H7 (cell line): ENCODE results near the gene ACP1. TPM values are rescaled to one million over a fixed set of nuclear protein-coding genes. Genes with fewer than 3 reads are reported as not detected.

Experiments used
- DNase-seq: peaks from one replicate; pipeline ENCODE4 v3.0.0; 2012
- H3K27me3 ChIP-seq: 2 replicates; pipeline ENCODE4 v1.6.0; 2011; ENCODE audit warnings: mild to moderate bottlenecking, low read length; ENCODE audit not compliant: control insufficient read depth, insufficient read depth
- H3K36me3 ChIP-seq: replicated peaks from 2 replicates; pipeline ENCODE4 v1.5.1; 2011; ENCODE audit warnings: low read length; ENCODE audit not compliant: control insufficient read depth, insufficient read depth
- H3K4me3 ChIP-seq: 2 replicates; pipeline ENCODE4 v1.5.1; 2011; ENCODE audit warnings: low read depth, mild to moderate bottlenecking, control low read depth, low read length, moderate library complexity; ENCODE audit not compliant: insufficient read depth
- total RNA-seq: library from RNA; depleted of rRNA; stranded (reverse); fragments of >200 nt; shearing (Covaris generic); gene quantifications from 2 replicates; pipeline ENCODE4 v1.2.3, GENCODE V29; 2014; rRNA removed

The ACP1 gene
- total RNA-seq = 138 and 179 TPM in 2 replicates

DNA sequence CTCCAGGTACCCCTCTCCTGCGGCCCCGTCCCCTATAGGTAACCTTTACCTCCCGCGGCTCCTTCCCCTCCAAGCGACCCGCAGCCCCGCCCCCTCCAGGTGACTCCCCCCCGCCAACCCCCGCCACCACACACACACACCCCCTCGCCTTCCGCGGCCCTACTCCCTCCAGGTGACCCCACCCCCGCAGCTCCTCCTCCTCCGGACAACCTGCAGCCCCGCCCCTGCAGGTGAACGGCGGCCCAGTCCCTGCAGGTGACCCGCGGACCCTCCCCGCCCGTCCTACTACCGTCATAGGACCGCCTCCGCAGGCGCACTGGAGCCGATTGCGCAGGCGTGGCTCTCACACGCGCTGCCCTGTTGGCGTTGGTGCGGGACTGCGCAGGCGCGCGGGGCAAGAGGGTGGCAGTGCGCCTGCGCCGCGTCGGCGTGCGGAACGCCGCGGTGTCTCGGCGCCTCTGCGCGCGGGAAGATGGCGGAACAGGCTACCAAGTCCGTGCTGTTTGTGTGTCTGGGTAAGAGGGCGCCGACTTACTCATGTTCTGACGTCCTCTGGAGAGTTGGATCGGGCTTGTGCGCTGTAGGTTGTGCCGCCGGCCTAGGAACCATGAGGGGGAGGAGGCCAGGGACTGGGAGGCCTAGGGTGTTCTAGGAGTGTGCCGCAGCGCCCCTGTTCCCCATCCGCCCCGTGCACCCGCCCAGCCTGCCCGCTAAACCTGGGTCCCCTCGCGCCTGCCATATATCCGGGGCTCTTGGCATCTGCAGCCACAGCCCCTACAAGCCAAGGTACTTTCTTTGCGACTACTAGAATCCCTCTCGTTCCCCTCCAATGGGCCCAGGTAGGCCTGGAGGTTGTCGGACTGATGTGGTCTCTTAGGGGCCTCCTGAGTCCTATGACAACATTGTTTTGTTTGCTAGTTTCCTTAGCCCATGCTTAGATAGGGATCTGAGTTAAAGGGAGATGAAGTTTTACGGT, at the start of gene ACP1:
TSS of gene ACP1 (plus strand) at position 455 of the 976 bp plus-strand sequence. CDS start at position 473, 18 bp downstream.
- H3K4me3 ChIP-seq = peak within 1 kb of the TSS; percentile 88
- peak; percentile 98 for DNase-seq
- peaks cover 9% of the 10 kb centered on the region for H3K27me3 ChIP-seq
- no peaks in the 10 kb centered on the region for H3K36me3 ChIP-seq

DNA sequence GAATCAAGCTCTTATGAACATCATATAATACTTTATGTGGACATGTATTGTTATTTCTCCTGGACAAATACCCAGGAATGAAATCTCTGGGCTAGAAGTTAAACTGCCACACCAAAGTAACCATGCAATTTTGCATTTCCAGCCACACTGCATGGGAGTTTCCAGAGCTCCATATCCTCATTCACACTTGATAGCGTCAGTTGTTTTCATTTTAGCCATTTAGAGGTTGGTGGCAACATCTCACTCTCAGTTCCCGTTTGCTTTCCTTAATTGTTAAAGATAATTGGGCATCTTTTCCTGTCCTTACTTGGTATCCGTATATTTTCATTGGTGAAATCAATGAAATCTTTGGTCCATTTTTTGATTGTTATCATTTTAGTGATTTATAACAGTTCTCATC, 48.7 kb upstream of the ACP1 start:
- H3K4me3 ChIP-seq = no peak overlapping the region
- H3K36me3 ChIP-seq = no peaks in the 10 kb centered on the region
- no peak for DNase-seq
- H3K27me3 ChIP-seq = no peaks in the 10 kb centered on the region

GRCh38 chr2:223451-223850, 41.3 kb upstream of the ACP1 start:
- Histone ChIP-seq H3K4me3 (no peak overlapping the region), H3K27me3 (no peaks in the 10 kb centered on the region), H3K36me3 (no peaks in the 10 kb centered on the region; the same call in 1 of the 2 replicates)
- no peak for DNase-seq

GRCh38 chr2:223971-224760, 40.6 kb upstream of the ACP1 start:
- Histone ChIP-seq H3K36me3 (no peaks in the 10 kb centered on the region; the same call in 1 of the 2 replicates), H3K27me3 (no peaks in the 10 kb centered on the region), H3K4me3 (no peak overlapping the region)
- no peak for DNase-seq

- DNase-seq = no peak
- no peaks in the 10 kb centered on the region for H3K27me3 ChIP-seq
- no peak overlapping the region for H3K4me3 ChIP-seq
- H3K36me3 ChIP-seq = no peaks in the 10 kb centered on the region; the same call in 1 of the 2 replicates
Measured at GRCh38 chr2:228115-228514, 36.6 kb upstream of the ACP1 start.

GRCh38 chr2:228518-229278, 36.0 kb upstream of the ACP1 start:
- H3K4me3 ChIP-seq = no peak overlapping the region
- H3K36me3 ChIP-seq = no peaks in the 10 kb centered on the region; the same call in 1 of the 2 replicates
- H3K27me3 ChIP-seq = no peaks in the 10 kb centered on the region
- no peak for DNase-seq

DNA sequence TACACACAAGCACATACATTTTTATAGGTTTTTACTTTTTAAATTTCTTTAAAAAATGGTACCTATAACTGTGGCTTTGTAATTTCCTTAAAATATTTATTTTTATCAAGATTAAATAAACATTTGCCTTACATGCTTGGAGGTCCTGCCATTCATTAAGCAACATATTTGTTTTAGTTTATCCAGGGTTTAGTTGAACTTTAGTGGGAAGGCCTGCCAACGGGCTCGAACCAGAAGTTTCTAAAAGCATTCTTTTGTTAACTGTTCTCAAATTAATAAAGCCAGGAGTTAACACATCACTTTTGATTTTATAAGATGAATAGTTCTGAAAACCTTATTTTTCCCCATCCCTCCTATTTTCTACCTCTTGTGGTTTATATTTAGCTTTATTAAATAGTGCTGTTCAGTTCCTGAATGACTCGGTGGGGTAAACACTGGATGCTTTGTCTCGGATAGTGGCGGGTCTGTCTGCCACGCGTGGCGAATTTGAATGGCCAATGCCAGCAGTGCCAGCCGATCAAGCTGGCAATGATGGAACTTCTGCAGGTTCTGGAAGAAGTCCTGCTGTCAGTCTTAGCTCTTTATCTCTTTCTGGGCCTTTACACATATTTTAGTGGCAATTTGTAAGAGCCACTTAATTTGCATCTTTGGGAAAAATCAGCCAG, 33.1 kb upstream of the ACP1 start:
- Histone ChIP-seq H3K4me3 (no peak overlapping the region), H3K27me3 (no peaks in the 10 kb centered on the region)
- DNase-seq = no peak

DNA sequence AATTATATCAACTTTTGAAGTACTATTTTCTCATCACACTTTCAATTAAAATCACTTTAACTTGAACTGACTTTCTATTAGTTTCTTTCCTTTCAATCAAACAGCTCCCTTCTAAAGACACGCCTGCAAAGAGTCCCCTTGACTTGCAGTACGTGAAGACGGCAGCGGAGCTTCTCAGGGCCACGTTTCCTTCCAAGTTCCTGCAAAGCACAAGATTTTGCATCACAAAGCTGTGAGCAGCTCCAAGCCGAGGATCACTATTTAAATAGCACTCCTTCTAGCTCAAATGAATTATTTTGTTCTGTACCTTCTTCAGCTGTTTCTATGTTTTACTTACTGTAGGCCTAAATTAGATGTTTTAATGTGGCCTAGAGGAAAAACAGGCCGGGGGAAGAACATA, 31.7 kb upstream of the ACP1 start:
- no peaks in the 10 kb centered on the region for H3K27me3 ChIP-seq
- no peak overlapping the region for H3K4me3 ChIP-seq
- peak; percentile 82 for DNase-seq
- H3K36me3 ChIP-seq = no peaks in the 10 kb centered on the region; the same call in 1 of the 2 replicates

More for the DNA sequence above, 33.1 kb upstream of the ACP1 start:
- no peaks in the 10 kb centered on the region; the same call in 1 of the 2 replicates for H3K36me3 ChIP-seq

- Histone ChIP-seq H3K27me3 (no peaks in the 10 kb centered on the region), H3K4me3 (no peak overlapping the region), H3K36me3 (no peaks in the 10 kb centered on the region; the same call in 1 of the 2 replicates)
- no peak for DNase-seq
Measured at GRCh38 chr2:234421-234820, 30.3 kb upstream of the ACP1 start.

GRCh38 chr2:236993-237539, 27.7 kb upstream of the ACP1 start:
- no peaks in the 10 kb centered on the region for H3K27me3 ChIP-seq

GRCh38 chr2:237878-238277, 26.9 kb upstream of the ACP1 start:
- Histone ChIP-seq H3K4me3 (no peak overlapping the region), H3K27me3 (no peaks in the 10 kb centered on the region), H3K36me3 (no peaks in the 10 kb centered on the region)
- no peak for DNase-seq

More at GRCh38 chr2:236993-237539, 27.7 kb upstream of the ACP1 start:
- Histone ChIP-seq H3K4me3 (no peak overlapping the region), H3K36me3 (no peaks in the 10 kb centered on the region)
- DNase-seq = no peak

DNA sequence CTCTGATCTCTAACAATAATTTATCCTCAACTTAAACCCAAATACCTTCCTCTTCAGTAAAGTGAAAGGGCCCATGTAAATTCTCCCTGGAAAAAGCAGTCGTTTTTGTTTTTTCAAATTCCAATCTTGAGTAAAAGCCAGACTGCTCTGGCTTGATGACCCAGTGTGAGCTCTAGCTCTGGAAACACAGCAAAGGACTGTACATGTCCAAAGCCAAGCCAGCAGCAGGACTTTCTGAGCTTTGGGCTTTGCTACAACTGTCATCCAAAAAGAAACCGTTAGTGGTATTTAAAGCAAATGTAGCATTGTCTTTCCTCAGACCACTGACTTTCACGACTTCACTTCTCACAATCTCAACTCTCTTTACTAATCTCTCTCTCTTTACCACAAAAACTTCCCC, 26.3 kb upstream of the ACP1 start:
- DNase-seq = no peak
- H3K36me3 ChIP-seq = no peaks in the 10 kb centered on the region
- no peaks in the 10 kb centered on the region for H3K27me3 ChIP-seq
- no peak overlapping the region for H3K4me3 ChIP-seq

GRCh38 chr2:238869-239268, 25.9 kb upstream of the ACP1 start:
- no peak for DNase-seq
- Histone ChIP-seq H3K36me3 (no peaks in the 10 kb centered on the region; the same call in 1 of the 2 replicates), H3K27me3 (no peaks in the 10 kb centered on the region), H3K4me3 (no peak overlapping the region)
